ENCODE measurements around the gene URGCP.

GRCh38 chr7:43855176-43855575 is 51.2 kb downstream of the URGCP start:
- TF ChIP-seq, protein P1, sequence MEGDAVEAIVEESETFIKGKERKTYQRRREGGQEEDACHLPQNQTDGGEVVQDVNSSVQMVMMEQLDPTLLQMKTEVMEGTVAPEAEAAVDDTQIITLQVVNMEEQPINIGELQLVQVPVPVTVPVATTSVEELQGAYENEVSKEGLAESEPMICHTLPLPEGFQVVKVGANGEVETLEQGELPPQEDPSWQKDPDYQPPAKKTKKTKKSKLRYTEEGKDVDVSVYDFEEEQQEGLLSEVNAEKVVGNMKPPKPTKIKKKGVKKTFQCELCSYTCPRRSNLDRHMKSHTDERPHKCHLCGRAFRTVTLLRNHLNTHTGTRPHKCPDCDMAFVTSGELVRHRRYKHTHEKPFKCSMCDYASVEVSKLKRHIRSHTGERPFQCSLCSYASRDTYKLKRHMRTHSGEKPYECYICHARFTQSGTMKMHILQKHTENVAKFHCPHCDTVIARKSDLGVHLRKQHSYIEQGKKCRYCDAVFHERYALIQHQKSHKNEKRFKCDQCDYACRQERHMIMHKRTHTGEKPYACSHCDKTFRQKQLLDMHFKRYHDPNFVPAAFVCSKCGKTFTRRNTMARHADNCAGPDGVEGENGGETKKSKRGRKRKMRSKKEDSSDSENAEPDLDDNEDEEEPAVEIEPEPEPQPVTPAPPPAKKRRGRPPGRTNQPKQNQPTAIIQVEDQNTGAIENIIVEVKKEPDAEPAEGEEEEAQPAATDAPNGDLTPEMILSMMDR (IDR thresholded peaks at IDR 0.05), result no peak
- no peak for TF ChIP-seq POLR2A (IDR thresholded peaks at IDR 0.05)

All from thyroid gland (tissue), 4 donors.